Measurements from ENCODE around the gene TCF19. TPM values are rescaled to one million over a fixed set of nuclear protein-coding genes. Genes with fewer than 3 reads are reported as not detected.

TCF19 gene
- total RNA-seq, 1 donor from 2014 or later, result 8.8 TPM

DNA sequence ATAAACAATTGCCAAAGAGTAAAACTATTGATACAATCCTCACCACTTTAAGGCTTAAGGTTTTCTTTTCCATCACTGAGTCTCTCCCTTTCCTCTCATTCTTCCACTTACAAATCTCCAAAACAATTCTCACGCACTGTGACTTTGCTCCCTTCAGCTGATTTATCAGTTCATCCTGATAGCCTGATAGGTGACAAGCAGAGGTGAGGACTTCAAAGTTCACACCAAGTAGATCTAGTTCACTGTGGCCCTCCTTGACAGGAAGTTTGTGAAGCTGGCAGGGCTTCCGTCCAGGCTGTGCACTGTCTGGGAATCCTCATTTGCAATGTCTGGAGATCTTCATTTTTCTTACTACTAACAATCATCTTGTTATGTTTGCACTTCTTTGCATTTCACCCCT is 47.2 kb downstream of the TCF19 start:
- intact Hi-C loops (cut with DNase I), result no loop called here
- Histone ChIP-seq H3K27ac (no peak overlapping the region), H3K9me3 (no peaks in the 10 kb centered on the region), H3K36me3 (peaks cover 0 to 3% of the 10 kb centered on the region in 2 donors), H3K4me3 (no peak overlapping the region), H3K4me1 (peaks cover 21% of the 10 kb centered on the region), H3K27me3 (no peaks in the 10 kb centered on the region)
- TF ChIP-seq, protein P1, sequence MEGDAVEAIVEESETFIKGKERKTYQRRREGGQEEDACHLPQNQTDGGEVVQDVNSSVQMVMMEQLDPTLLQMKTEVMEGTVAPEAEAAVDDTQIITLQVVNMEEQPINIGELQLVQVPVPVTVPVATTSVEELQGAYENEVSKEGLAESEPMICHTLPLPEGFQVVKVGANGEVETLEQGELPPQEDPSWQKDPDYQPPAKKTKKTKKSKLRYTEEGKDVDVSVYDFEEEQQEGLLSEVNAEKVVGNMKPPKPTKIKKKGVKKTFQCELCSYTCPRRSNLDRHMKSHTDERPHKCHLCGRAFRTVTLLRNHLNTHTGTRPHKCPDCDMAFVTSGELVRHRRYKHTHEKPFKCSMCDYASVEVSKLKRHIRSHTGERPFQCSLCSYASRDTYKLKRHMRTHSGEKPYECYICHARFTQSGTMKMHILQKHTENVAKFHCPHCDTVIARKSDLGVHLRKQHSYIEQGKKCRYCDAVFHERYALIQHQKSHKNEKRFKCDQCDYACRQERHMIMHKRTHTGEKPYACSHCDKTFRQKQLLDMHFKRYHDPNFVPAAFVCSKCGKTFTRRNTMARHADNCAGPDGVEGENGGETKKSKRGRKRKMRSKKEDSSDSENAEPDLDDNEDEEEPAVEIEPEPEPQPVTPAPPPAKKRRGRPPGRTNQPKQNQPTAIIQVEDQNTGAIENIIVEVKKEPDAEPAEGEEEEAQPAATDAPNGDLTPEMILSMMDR (IDR thresholded peaks at IDR 0.05), result no peak
- no peak for DNase-seq (ENCODE audit: extremely low spot score in 2 of 2)

DNA sequence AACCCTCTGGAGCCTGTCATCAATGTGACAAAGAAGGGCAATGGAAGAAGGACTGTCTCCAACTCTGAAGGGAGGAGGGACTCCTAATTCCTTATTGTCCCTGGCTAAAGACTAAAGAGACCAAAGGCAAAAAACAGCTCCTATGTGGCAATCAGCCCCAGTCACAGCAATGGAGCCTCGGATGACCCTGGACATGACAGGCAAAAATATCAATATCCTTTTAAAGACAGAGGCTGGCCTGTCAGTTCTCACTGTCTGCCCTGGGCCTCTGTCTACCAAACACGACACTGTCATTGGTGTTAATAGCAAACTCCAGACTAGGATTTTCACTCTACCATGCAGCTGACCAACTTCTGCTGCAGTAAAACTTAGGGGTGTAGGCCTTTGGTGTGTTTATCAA is 50.1 kb downstream of the TCF19 start:
- H3K9me3 ChIP-seq, result no peaks in the 10 kb centered on the region
- DNase-seq (ENCODE audit: extremely low spot score in 2 of 2), result no peak
- no peak overlapping the region for H3K27ac ChIP-seq
- peaks cover 9% of the 10 kb centered on the region for H3K4me1 ChIP-seq
- intact Hi-C loops (cut with DNase I), result no loop called here
- no peaks in the 10 kb centered on the region for H3K27me3 ChIP-seq
- no peak for TF ChIP-seq POLR2A (IDR thresholded peaks at IDR 0.05)
- TF ChIP-seq, protein P1 (IDR thresholded peaks at IDR 0.05), result no peak
- TF ChIP-seq POLR2AphosphoS5 (IDR thresholded peaks at IDR 0.05; ENCODE audit: insufficient read depth in 1 of 2, low read depth in 1 of 2), result no peak
- H3K36me3 ChIP-seq, result no peaks in the 10 kb centered on the region
- no peak overlapping the region for H3K4me3 ChIP-seq

DNA sequence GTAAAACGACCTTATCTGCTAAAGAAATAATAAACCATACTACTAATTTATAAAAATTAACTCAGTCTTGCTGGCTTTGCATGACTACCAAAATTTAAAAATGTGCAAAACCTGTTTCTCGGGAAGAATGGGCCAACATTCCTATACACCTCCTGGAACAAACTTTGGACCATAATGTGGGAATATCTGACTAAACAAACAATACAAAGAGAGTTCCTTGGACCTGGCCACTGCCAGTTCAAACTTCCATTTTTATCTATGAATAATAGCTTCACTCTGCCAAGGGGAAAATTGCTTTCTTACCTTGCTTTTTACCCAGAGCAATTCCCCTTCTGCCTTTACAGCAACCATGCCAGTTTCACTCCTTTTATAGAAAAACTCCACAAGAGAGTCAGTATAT is 50.7 kb downstream of the TCF19 start:
- Histone ChIP-seq H3K36me3 (no peaks in the 10 kb centered on the region), H3K9me3 (no peaks in the 10 kb centered on the region), H3K4me1 (peaks cover 5% of the 10 kb centered on the region), H3K27me3 (no peaks in the 10 kb centered on the region), H3K4me3 (no peak overlapping the region), H3K27ac (no peak overlapping the region)
- TF ChIP-seq, protein P1 (IDR thresholded peaks at IDR 0.05), result no peak
- TF ChIP-seq POLR2AphosphoS5 (IDR thresholded peaks at IDR 0.05; ENCODE audit: insufficient read depth in 1 of 2, low read depth in 1 of 2) (no peak), POLR2A (IDR thresholded peaks at IDR 0.05) (no peak)
- no peak for DNase-seq (ENCODE audit: extremely low spot score in 2 of 2)
- intact Hi-C loops (cut with DNase I), result no loop called here

DNA sequence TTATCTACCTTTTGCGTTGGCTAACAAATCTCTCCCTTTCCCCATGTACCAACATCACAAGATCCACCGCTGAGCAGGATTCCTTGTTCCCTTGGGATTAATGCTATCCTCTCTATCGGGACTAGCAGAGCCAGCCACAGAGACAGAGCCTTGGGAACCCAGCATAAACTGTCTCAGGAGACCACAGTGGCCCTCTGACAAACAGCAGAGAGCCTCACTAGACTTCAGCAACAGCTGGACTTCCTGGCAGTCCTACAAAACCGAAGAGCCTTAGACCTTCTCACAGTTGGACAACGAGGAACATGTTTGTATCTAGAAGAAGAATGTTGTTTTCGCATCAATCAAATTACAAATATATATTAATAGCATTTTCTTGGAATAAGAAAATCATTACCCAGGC is 51.7 kb downstream of the TCF19 start:
- DNase-seq (ENCODE audit: extremely low spot score in 2 of 2), result no peak
- TF ChIP-seq POLR2AphosphoS5 (IDR thresholded peaks at IDR 0.05; ENCODE audit: insufficient read depth in 1 of 2, low read depth in 1 of 2), result no peak
- TF ChIP-seq, protein P1 (IDR thresholded peaks at IDR 0.05), result no peak
- TF ChIP-seq POLR2A (IDR thresholded peaks at IDR 0.05), result no peak
- intact Hi-C loops (cut with DNase I), result no loop called here
- no peak overlapping the region for H3K4me3 ChIP-seq
- H3K4me1 ChIP-seq, result peaks cover under 1% of the 10 kb centered on the region
- no peaks in the 10 kb centered on the region for H3K27me3 ChIP-seq
- H3K27ac ChIP-seq, result no peak overlapping the region
- no peaks in the 10 kb centered on the region for H3K9me3 ChIP-seq
- no peaks in the 10 kb centered on the region for H3K36me3 ChIP-seq

DNA sequence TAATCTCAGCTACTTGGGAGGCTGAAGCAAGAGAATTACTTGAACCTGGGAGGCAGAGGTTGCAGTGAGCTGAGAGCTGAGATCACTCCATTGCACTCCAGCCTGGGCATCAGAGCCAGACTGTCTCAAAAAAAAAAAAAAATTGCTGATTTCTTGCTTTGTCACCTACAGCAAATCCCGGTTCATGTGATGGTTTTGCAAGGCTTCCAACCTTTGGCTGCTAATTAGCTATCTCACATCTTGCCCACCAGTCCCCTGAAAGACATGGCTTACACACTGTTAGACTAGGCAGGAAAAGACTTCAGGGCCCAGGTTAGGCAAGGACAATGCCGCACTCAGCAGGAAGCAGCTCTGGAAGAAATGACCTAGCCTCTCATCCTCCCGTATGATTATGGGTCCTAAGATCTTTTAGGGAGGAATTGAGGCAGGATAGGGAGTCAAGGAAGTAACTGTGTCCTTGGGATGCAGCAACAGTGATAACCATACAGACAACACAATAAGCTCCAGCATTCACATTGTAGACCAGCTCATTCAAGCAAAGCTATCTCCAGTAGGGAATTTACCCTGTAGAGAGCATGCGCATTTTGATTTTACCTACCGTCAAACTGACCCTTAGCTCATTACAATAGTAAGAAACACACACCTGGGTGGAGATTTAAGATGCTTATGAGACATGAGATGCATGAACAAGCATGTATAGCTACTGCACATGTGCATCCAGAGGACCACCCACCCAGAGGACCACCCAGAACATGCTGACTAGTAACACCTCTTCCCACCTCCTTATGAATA is 52.5 kb downstream of the TCF19 start:
- intact Hi-C loops (cut with DNase I), result no loop called here
- no peak for DNase-seq (ENCODE audit: extremely low spot score in 2 of 2)
- no peak overlapping the region for H3K4me3 ChIP-seq
- TF ChIP-seq POLR2AphosphoS5 (IDR thresholded peaks at IDR 0.05; ENCODE audit: insufficient read depth in 1 of 2, low read depth in 1 of 2), result no peak
- TF ChIP-seq, protein P1 (IDR thresholded peaks at IDR 0.05), result no peak
- no peak for TF ChIP-seq POLR2A (IDR thresholded peaks at IDR 0.05)
- no peak overlapping the region for H3K27ac ChIP-seq
- H3K36me3 ChIP-seq, result no peaks in the 10 kb centered on the region
- H3K4me1 ChIP-seq, result no peaks in the 10 kb centered on the region
- no peaks in the 10 kb centered on the region for H3K9me3 ChIP-seq
- H3K27me3 ChIP-seq, result no peaks in the 10 kb centered on the region

Data from vagina (tissue), 2 donors.